Measurements from ENCODE around the gene PGP. TPM values are rescaled to one million over a fixed set of nuclear protein-coding genes. Genes with fewer than 3 reads are reported as not detected.

Gene PGP
- total and polyA plus RNA-seq, 4 experiments from 2014 or later = 7.8 to 27.3 (median 19.7) TPM

DNA sequence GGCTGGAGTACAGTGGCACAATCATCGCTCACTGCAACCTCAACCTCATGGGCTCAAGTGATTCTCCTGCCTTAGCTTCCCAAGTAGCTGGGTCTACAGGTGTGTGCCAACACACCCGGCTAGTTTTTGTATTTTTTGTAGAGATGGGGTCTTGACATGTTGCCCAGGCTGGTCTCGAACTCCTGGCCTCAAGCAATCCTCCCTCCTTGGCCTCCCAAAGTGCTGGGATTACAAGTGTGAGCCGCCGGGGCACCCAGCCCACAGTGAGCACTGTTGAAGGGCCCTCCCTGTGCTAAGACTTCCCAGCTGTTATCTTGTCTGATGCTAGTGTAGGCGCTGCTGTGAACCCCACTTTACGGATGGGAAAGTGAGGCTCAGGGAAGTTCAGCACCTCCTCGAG is 26.2 kb downstream of the PGP start:
- Mint-ChIP-seq H3K4me3 (no peak overlapping the region), H3K4me1 (no peaks in the 10 kb centered on the region), H3K27ac (no peak overlapping the region), H3K9me3 (no peaks in the 10 kb centered on the region), H3K27me3 (peaks cover 0 to 3% of the 10 kb centered on the region in 2 donors), H3K36me3 (no peaks in the 10 kb centered on the region)
- Histone ChIP-seq H3K9me3 (ENCODE audit: control insufficient read depth in 1 of 2, low read length in 2 of 2) (no peaks in the 10 kb centered on the region), H3K4me3 (ENCODE audit: low read length in 2 of 2) (no peak overlapping the region), H3K27ac (ENCODE audit: low read depth, low read length) (no peak overlapping the region), H3K36me3 (ENCODE audit: insufficient read depth, low read length) (no peaks in the 10 kb centered on the region), H3K4me1 (ENCODE audit: insufficient read depth, low read length) (no peaks in the 10 kb centered on the region), H3K27me3 (ENCODE audit: insufficient read depth, low read length) (no peaks in the 10 kb centered on the region)
- POLR2A ChIA-PET (ENCODE audit: partially characterized antibody) = interaction anchor here (0.7 to 1.0 kb wide), 2 partner anchors 10 to 33 kb away, joined by 3 to 4 read pairs; partner anchors contain the start of gene TRAF7
- no peak for DNase-seq
- intact Hi-C loops (cut with micrococcal nuclease) = no loop called here
- CTCF ChIA-PET (ENCODE audit: partially characterized antibody) = interaction anchor here (0.5 kb wide), 1 partner anchor 290 kb away, joined by 3 read pairs; no protein-coding TSS in a partner anchor

DNA sequence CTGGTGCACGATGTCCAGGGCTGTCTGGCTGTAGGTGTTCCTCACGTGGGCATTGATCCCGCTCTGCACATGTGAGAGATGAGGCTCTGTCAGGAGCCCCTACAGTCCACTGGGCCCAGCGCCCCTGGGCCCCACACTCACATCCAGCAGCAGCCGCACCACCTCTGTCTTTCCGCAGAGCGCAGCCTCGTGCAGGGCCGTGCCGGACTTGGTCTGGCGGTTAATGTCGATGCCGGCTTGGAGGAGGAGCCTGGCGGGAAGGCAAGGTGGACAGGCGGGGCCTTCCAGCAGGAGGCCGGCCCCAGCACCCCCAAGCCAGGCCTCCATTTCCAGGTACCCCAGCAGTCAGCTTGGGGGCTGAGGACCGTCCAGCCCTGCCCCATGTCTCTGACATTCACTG is 27.4 kb downstream of the PGP start:
- Mint-ChIP-seq H3K4me3 (no peak overlapping the region), H3K4me1 (peaks cover 0 to 2% (median under 1%) of the 10 kb centered on the region in 4 donors), H3K36me3 (no peaks in the 10 kb centered on the region), H3K9me3 (no peaks in the 10 kb centered on the region), H3K27me3 (no peaks in the 10 kb centered on the region), H3K27ac (no peak overlapping the region)
- no peak overlapping the region for H3K27ac ChIP-seq (ENCODE audit: low read depth, low read length)
- no peak for DNase-seq
- no peaks in the 10 kb centered on the region for H3K4me1 ChIP-seq (ENCODE audit: insufficient read depth, low read length)
- H3K27me3 ChIP-seq (ENCODE audit: insufficient read depth, low read length) = no peaks in the 10 kb centered on the region
- ChIA-PET POLR2A (ENCODE audit: partially characterized antibody) (no interaction called here), CTCF (ENCODE audit: partially characterized antibody) (no interaction called here)
- no peaks in the 10 kb centered on the region for H3K36me3 ChIP-seq (ENCODE audit: insufficient read depth, low read length)
- no peak overlapping the region for H3K4me3 ChIP-seq (ENCODE audit: low read length in 2 of 2)
- intact Hi-C loops (cut with micrococcal nuclease) = no loop called here
- no peaks in the 10 kb centered on the region for H3K9me3 ChIP-seq (ENCODE audit: control insufficient read depth in 1 of 2, low read length in 2 of 2)

DNA sequence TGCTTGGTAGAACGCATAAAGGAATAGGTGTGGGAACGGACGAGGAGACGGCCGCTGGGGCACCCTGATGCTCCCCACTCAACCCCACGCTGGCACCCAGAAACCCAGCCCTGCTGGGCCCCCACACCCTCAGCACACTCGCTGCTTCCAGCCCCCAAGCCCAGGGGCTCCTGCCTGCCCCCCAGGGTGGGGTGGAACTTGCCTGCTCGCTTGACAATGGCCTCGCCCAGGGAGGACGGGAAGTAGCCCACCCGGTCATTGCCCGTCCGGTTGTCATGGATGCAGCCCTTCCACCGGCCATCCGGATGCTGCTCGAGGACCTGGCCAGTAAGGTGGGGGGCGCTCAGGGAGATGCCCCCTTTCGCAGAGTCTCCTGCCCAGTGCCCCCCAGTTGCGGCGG is 28.1 kb downstream of the PGP start:
- no peaks in the 10 kb centered on the region for H3K27me3 Mint-ChIP-seq
- H3K4me1 Mint-ChIP-seq = peaks cover 0 to 7% (median 2%) of the 10 kb centered on the region in 4 donors
- H3K36me3 ChIP-seq (ENCODE audit: insufficient read depth, low read length) = no peaks in the 10 kb centered on the region
- H3K4me1 ChIP-seq (ENCODE audit: insufficient read depth, low read length) = no peaks in the 10 kb centered on the region
- no peak overlapping the region for H3K4me3 Mint-ChIP-seq
- no peaks in the 10 kb centered on the region for H3K9me3 ChIP-seq (ENCODE audit: control insufficient read depth in 1 of 2, low read length in 2 of 2)
- intact Hi-C loops (cut with micrococcal nuclease) = no loop called here
- no peak overlapping the region for H3K4me3 ChIP-seq (ENCODE audit: low read length in 2 of 2)
- no peaks in the 10 kb centered on the region for H3K36me3 Mint-ChIP-seq
- H3K27ac ChIP-seq (ENCODE audit: low read depth, low read length) = no peak overlapping the region
- H3K9me3 Mint-ChIP-seq = no peaks in the 10 kb centered on the region
- H3K27ac Mint-ChIP-seq = no peak overlapping the region
- no peak for DNase-seq
- CTCF ChIA-PET (ENCODE audit: partially characterized antibody) = no interaction called here
- POLR2A ChIA-PET (ENCODE audit: partially characterized antibody) = no interaction called here
- H3K27me3 ChIP-seq (ENCODE audit: insufficient read depth, low read length) = no peaks in the 10 kb centered on the region

DNA sequence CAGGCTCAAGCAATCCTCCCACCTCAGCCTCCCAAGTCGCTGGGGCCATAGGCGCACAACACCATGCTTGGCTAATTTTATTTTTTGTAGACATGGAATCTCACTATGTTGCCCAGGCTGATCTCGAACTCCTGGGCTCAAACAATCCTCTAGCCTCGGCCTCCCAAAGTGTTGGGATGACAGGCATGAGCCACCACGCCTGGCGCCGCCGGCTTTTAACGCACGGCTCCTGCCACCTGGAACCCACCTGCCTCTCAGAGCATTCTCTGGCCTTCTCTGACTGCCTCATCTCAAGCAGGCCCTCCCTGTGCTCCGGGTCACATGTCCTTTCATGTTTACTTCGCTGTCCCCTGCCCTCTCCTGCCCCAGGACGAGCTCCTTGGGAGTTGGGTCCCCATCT is 28.6 kb downstream of the PGP start:
- H3K27ac Mint-ChIP-seq = peak overlapping the region in 1 of 7 donors; percentile 17
- DNase-seq = no peak
- no peaks in the 10 kb centered on the region for H3K9me3 ChIP-seq (ENCODE audit: control insufficient read depth in 1 of 2, low read length in 2 of 2)

DNA sequence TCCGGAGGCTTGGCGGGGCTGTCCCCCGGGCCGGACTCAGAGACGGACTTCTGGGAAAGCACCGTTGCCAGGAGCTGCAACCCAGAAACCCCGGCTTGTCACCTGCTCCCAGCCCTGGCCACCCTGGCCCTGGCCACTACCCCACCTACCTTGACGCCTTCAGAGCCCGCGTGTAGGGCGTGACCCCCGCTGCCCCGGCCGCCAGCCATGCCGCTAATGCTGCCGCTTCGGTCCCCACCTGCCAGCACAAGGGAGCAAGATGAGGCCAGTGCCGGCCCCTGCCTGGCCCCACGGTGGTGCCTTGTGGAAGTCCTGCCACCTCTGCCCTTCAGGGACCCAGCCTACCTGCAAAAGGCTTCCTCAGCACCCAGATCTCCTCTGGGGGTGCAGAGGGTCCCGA is 29.7 kb downstream of the PGP start:
- no peaks in the 10 kb centered on the region for H3K9me3 Mint-ChIP-seq
- POLR2A ChIA-PET (ENCODE audit: partially characterized antibody) = no interaction called here
- DNase-seq = no peak
- intact Hi-C loops (cut with micrococcal nuclease) = no loop called here
- Histone ChIP-seq H3K36me3 (ENCODE audit: insufficient read depth, low read length) (no peaks in the 10 kb centered on the region), H3K9me3 (ENCODE audit: control insufficient read depth in 1 of 2, low read length in 2 of 2) (no peaks in the 10 kb centered on the region), H3K4me3 (ENCODE audit: low read length in 2 of 2) (no peak overlapping the region), H3K27me3 (ENCODE audit: insufficient read depth, low read length) (no peaks in the 10 kb centered on the region), H3K4me1 (ENCODE audit: insufficient read depth, low read length) (no peaks in the 10 kb centered on the region), H3K27ac (ENCODE audit: low read depth, low read length) (no peak overlapping the region)
- CTCF ChIA-PET (ENCODE audit: partially characterized antibody) = no interaction called here
- peaks cover 0 to 7% (median 2%) of the 10 kb centered on the region in 4 donors for H3K4me1 Mint-ChIP-seq
- no peak overlapping the region for H3K4me3 Mint-ChIP-seq
- no peaks in the 10 kb centered on the region for H3K27me3 Mint-ChIP-seq
- no peak overlapping the region for H3K27ac Mint-ChIP-seq
- H3K36me3 Mint-ChIP-seq = no peaks in the 10 kb centered on the region

More for the DNA sequence above, 28.6 kb downstream of the PGP start:
- POLR2A ChIA-PET (ENCODE audit: partially characterized antibody) = no interaction called here
- Histone ChIP-seq H3K27ac (ENCODE audit: low read depth, low read length) (no peak overlapping the region), H3K27me3 (ENCODE audit: insufficient read depth, low read length) (no peaks in the 10 kb centered on the region), H3K36me3 (ENCODE audit: insufficient read depth, low read length) (no peaks in the 10 kb centered on the region), H3K4me1 (ENCODE audit: insufficient read depth, low read length) (no peaks in the 10 kb centered on the region), H3K4me3 (ENCODE audit: low read length in 2 of 2) (no peak overlapping the region)
- H3K9me3 Mint-ChIP-seq = no peaks in the 10 kb centered on the region
- no peaks in the 10 kb centered on the region for H3K36me3 Mint-ChIP-seq
- intact Hi-C loops (cut with micrococcal nuclease) = no loop called here
- H3K27me3 Mint-ChIP-seq = no peaks in the 10 kb centered on the region
- CTCF ChIA-PET (ENCODE audit: partially characterized antibody) = no interaction called here
- peaks cover 0 to 7% (median 2%) of the 10 kb centered on the region in 4 donors for H3K4me1 Mint-ChIP-seq
- H3K4me3 Mint-ChIP-seq = no peak overlapping the region

DNA sequence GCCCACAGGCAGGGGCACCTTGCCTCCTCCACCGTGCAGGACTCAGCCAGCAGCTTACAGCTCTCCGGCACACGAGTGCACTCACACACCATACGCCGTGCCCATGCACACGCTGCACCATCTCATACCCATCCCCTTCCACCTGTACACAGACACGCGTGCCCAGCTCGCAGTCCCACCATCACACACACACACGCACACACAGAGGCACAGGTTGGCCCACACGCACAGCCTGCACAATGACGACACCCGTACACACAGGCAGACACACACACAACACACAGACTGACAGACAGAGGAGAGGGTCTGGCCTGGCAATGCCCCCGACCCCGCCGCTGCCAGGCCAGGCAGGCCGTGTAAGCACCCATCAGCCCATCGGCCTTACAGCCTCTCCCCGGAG is 30.3 kb downstream of the PGP start:
- Histone ChIP-seq H3K4me3 (ENCODE audit: low read length in 2 of 2) (no peak overlapping the region), H3K4me1 (ENCODE audit: insufficient read depth, low read length) (no peaks in the 10 kb centered on the region), H3K36me3 (ENCODE audit: insufficient read depth, low read length) (no peaks in the 10 kb centered on the region), H3K27ac (ENCODE audit: low read depth, low read length) (no peak overlapping the region), H3K9me3 (ENCODE audit: control insufficient read depth in 1 of 2, low read length in 2 of 2) (no peaks in the 10 kb centered on the region), H3K27me3 (ENCODE audit: insufficient read depth, low read length) (no peaks in the 10 kb centered on the region)
- Mint-ChIP-seq H3K9me3 (no peaks in the 10 kb centered on the region), H3K36me3 (no peaks in the 10 kb centered on the region), H3K27ac (peak overlapping the region in 1 of 7 donors; percentile 77), H3K4me1 (peaks cover 0 to 7% (median 2%) of the 10 kb centered on the region in 4 donors), H3K27me3 (no peaks in the 10 kb centered on the region), H3K4me3 (no peak overlapping the region)
- intact Hi-C loops (cut with micrococcal nuclease) = no loop called here
- ChIA-PET CTCF (ENCODE audit: partially characterized antibody) (no interaction called here), POLR2A (ENCODE audit: partially characterized antibody) (no interaction called here)
- no peak for DNase-seq

DNA sequence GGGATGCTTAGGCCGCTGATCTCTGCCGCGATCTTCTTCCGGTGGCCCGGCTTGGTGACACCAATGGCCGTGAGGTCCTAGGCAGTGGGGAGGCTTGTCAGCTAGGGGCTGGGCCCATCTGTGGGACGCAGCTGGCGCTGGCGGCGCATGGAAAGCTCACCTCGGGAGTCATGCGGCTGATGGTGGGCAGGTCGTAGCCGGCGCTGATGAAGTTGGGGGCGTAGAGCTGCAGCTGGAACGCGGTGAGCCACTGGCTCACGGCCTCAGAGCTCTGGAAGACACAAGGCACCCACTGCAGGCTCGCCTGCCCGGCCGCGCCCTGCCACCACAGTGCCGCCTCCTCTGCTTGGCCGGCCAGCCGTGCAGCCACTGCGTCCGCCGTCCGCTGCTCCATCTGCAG is 31.0 kb downstream of the PGP start:
- POLR2A ChIA-PET (ENCODE audit: partially characterized antibody) = no interaction called here
- Mint-ChIP-seq H3K36me3 (no peaks in the 10 kb centered on the region), H3K4me1 (peaks cover 0 to 7% (median 2%) of the 10 kb centered on the region in 4 donors), H3K27me3 (no peaks in the 10 kb centered on the region), H3K4me3 (no peak overlapping the region), H3K27ac (no peak overlapping the region), H3K9me3 (no peaks in the 10 kb centered on the region)
- H3K4me3 ChIP-seq (ENCODE audit: low read length in 2 of 2) = no peak overlapping the region
- H3K4me1 ChIP-seq (ENCODE audit: insufficient read depth, low read length) = no peaks in the 10 kb centered on the region
- no peaks in the 10 kb centered on the region for H3K36me3 ChIP-seq (ENCODE audit: insufficient read depth, low read length)
- CTCF ChIA-PET (ENCODE audit: partially characterized antibody) = no interaction called here
- intact Hi-C loops (cut with micrococcal nuclease) = no loop called here
- DNase-seq = no peak
- H3K9me3 ChIP-seq (ENCODE audit: control insufficient read depth in 1 of 2, low read length in 2 of 2) = no peaks in the 10 kb centered on the region
- no peak overlapping the region for H3K27ac ChIP-seq (ENCODE audit: low read depth, low read length)
- H3K27me3 ChIP-seq (ENCODE audit: insufficient read depth, low read length) = no peaks in the 10 kb centered on the region

DNA sequence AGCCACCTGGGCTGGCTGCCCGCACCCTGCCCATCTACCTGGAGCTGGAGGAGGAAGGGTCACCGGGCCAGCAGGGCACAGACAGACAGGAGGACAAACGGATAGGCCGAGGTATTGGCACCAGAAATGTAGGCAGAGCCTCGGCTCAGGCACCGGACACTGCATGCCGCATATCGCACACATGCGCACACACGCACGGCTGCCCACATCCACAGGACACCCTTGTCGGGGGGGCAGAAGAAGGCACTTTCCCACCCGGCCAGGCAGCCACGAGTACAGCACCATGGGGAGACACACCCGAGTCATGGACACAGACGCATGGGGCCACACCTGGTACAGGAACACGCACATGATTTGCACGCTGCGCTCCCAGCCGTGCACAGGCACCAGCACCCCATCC is 32.7 kb downstream of the PGP start:
- Histone ChIP-seq H3K27ac (ENCODE audit: low read depth, low read length) (no peak overlapping the region), H3K27me3 (ENCODE audit: insufficient read depth, low read length) (no peaks in the 10 kb centered on the region), H3K4me1 (ENCODE audit: insufficient read depth, low read length) (no peaks in the 10 kb centered on the region), H3K9me3 (ENCODE audit: control insufficient read depth in 1 of 2, low read length in 2 of 2) (no peaks in the 10 kb centered on the region), H3K36me3 (ENCODE audit: insufficient read depth, low read length) (no peaks in the 10 kb centered on the region), H3K4me3 (ENCODE audit: low read length in 2 of 2) (no peak overlapping the region)
- no peak overlapping the region for H3K27ac Mint-ChIP-seq
- H3K4me3 Mint-ChIP-seq = no peak overlapping the region
- no peaks in the 10 kb centered on the region for H3K27me3 Mint-ChIP-seq
- H3K36me3 Mint-ChIP-seq = no peaks in the 10 kb centered on the region
- H3K4me1 Mint-ChIP-seq = peaks cover 0 to 7% (median 2%) of the 10 kb centered on the region in 4 donors
- no peak for DNase-seq
- ChIA-PET POLR2A (ENCODE audit: partially characterized antibody) (no interaction called here), CTCF (ENCODE audit: partially characterized antibody) (no interaction called here)
- intact Hi-C loops (cut with micrococcal nuclease) = no loop called here
- no peaks in the 10 kb centered on the region for H3K9me3 Mint-ChIP-seq

All from CD4-positive, alpha-beta memory T cell (primary cell).